Ovary (tissue), 9 donors: Measurements from ENCODE around the gene NMT2. TPM values are rescaled to one million over a fixed set of nuclear protein-coding genes. Genes with fewer than 3 reads are reported as not detected.

Experiments used
- DNase-seq, 5 donors: peaks; one replicate each; pipeline ENCODE4 v3.0.0-alpha.2; 2019 to 2020
- H3K27ac ChIP-seq, 2 donors: fragments of 200-600 bp; one replicate each; pipeline versions ENCODE4 v1.5.1 to v1.8.0; 2019 to 2022
- H3K27me3 ChIP-seq: fragments of 200-600 bp; one replicate; pipeline ENCODE4 v1.8.0; 2022
- H3K36me3 ChIP-seq: fragments of 200-600 bp; sonication (generic); one replicate; pipeline ENCODE4 v1.5.1; 2019
- H3K4me1 ChIP-seq: one replicate; pipeline ENCODE4 v1.8.1; 2013; ENCODE audit warnings: mild to moderate bottlenecking, moderate library complexity; ENCODE audit not compliant: insufficient read depth
- H3K4me3 ChIP-seq: fragments of 200-600 bp; sonication (generic); one replicate; pipeline ENCODE4 v1.5.1; 2017
- H3K9me3 ChIP-seq, 2 donors: fragments of 200-600 bp in 1 of 2; sonication (generic) in 1 of 2; one replicate each; pipeline versions ENCODE4 v1.5.1 to v1.8.1; 2013 to 2019; ENCODE audit warnings: mild to moderate bottlenecking in 1 of 2, moderate library complexity in 1 of 2
- CTCF ChIP-seq, 3 donors: fragments of 450-650 bp in 2 of 3; fragments of 200-600 bp in 1 of 3; IDR thresholded peaks; one replicate each; pipeline versions ENCODE4 v1.5.1 to v1.8.0; 2016 to 2022; ENCODE audit warnings: antibody characterized with exemption in 3 of 3, mild to moderate bottlenecking in 1 of 3
- EP300 ChIP-seq: sonication (generic); formaldehyde crosslinking; IDR thresholded peaks from one replicate; pipeline ENCODE4 v1.6.1; 2017; ENCODE audit warnings: antibody characterized with exemption
- POLR2A ChIP-seq: fragments of 450-650 bp; IDR thresholded peaks from one replicate; pipeline ENCODE4 v1.6.1; 2017; ENCODE audit warnings: antibody characterized with exemption, mild to moderate bottlenecking, moderate library complexity
- WGBS, 3 donors: extraction: QIAGEN DNeasy Blood & Tissue Kit in 1 of 3; methylation state at CpG; one replicate each; pipeline versions ENCODE4 v1.1.5 to v1.1.7; 2013 to 2017; 5-methylcytosine and 5-hydroxymethylcytosine counted together
- intact Hi-C, 4 donors: fragments of 100-400 bp; cut with DNase I; formaldehyde crosslinking; loops; one replicate each; pipeline versions ENCODE4 v1.11.0 to v1.15.1; 2022 to 2023
- polyA plus RNA-seq, 2 donors: library from polyadenylated mRNA; stranded (reverse); fragments of 200-250 nt in 1 of 2; fragments of 350-450 nt in 1 of 2; fragmentation: Illumina TruSeq in 1 of 2; extraction: RNeasy Lipid Tissue Mini Kit (QIAGEN cat#74804) in 1 of 2; gene quantifications; one replicate each; pipeline ENCODE4 v1.2.3, GENCODE V29; 2013 to 2014
- total RNA-seq, 7 donors: library from RNA; depleted of rRNA in 2 of 7; stranded (reverse); fragments of >200 nt in 2 of 7; fragmentation: NEBNext Ultra II Directional in 3 of 7; extraction: Animal tissue kit (Norgen Biotek cat#: 25700) in 3 of 7; gene quantifications; one replicate each; pipeline versions ENCODE4 v1.1.0 to v1.2.4, GENCODE V29; 2016 to 2023
- donor health status: DM: no; HTN: no; CAD: no; lungs with moderate emphysema.
- donor health status: DM: no; HTN: no; CAD: no.
- donor health status: Bipolar disorder and iron deficiency.
- donor health status: DM: yes; HTN: yes; CAD: no.
- donor health status: DM: no; HTN: no; CAD: no.
- donor health status: DM: yes; HTN: yes; CAD: no.

The NMT2 gene
- total and polyA plus RNA-seq, 9 donors: 11.5 to 30.3 (median 25.8) TPM

- 29 to 38% (median 32%) methylated on average over 2 of the region's 2 CpGs for WGBS, 3 donors
- H3K4me1 ChIP-seq: no peaks in the 10 kb centered on the region
- H3K36me3 ChIP-seq: no peaks in the 10 kb centered on the region
- no peak overlapping the region for H3K4me3 ChIP-seq
- no peak overlapping the region for H3K27ac ChIP-seq
- intact Hi-C loops: no loop called here
- DNase-seq: no peak
- TF ChIP-seq CTCF (IDR thresholded peaks at IDR 0.05): no peak
- TF ChIP-seq POLR2A: no peak
- no peak for TF ChIP-seq EP300
- no peaks in the 10 kb centered on the region for H3K27me3 ChIP-seq
- H3K9me3 ChIP-seq: no peaks in the 10 kb centered on the region
These were observed 32.1 kb upstream of the NMT2 start for GRCh38 chr10:15200626-15201025.

GRCh38 chr10:15197911-15198310 is 29.4 kb upstream of the NMT2 start:
- Histone ChIP-seq H3K27me3 (no peaks in the 10 kb centered on the region), H3K4me3 (no peak overlapping the region), H3K9me3 (no peaks in the 10 kb centered on the region), H3K4me1 (no peaks in the 10 kb centered on the region), H3K27ac (no peak overlapping the region), H3K36me3 (no peaks in the 10 kb centered on the region)
- no peak for TF ChIP-seq POLR2A
- no peak for TF ChIP-seq CTCF (IDR thresholded peaks at IDR 0.05)
- no peak for TF ChIP-seq EP300
- intact Hi-C loops: no loop called here
- 90 to 100% (median 94%) methylated on average over 4 of the region's 4 CpGs for WGBS, 3 donors
- DNase-seq: no peak

GRCh38 chr10:15197276-15197675 is 28.8 kb upstream of the NMT2 start:
- no peak for DNase-seq
- intact Hi-C loops: no loop called here
- Histone ChIP-seq H3K27me3 (no peaks in the 10 kb centered on the region), H3K27ac (no peak overlapping the region), H3K9me3 (no peaks in the 10 kb centered on the region), H3K4me1 (no peaks in the 10 kb centered on the region), H3K36me3 (no peaks in the 10 kb centered on the region), H3K4me3 (no peak overlapping the region)
- no peak for TF ChIP-seq POLR2A
- no peak for TF ChIP-seq CTCF (IDR thresholded peaks at IDR 0.05)
- TF ChIP-seq EP300: no peak
- WGBS, 3 donors: 24 to 27% (median 26%) methylated on average over 2 of the region's 2 CpGs

- no peak for TF ChIP-seq POLR2A
- TF ChIP-seq EP300: no peak
- TF ChIP-seq CTCF (IDR thresholded peaks at IDR 0.05): no peak
- Histone ChIP-seq H3K27ac (no peak overlapping the region), H3K9me3 (no peaks in the 10 kb centered on the region), H3K36me3 (no peaks in the 10 kb centered on the region), H3K27me3 (no peaks in the 10 kb centered on the region), H3K4me1 (no peaks in the 10 kb centered on the region), H3K4me3 (peak overlapping the region; percentile 2)
- no peak for DNase-seq
- WGBS, 3 donors: 63 to 68% (median 68%) methylated on average over 12 of the region's 12 CpGs
- intact Hi-C loops: no loop called here
These were observed 27.7 kb upstream of the NMT2 start for GRCh38 chr10:15196021-15196834.
